Embryonic facial prominence (tissue), 1 donor: ENCODE data around the gene BBS1.
"Not testable (repeated sequence)": the region's sequence is repeated elsewhere in the genome, so short reads cannot be mapped to it uniquely, and the experiment has no call there.

Experiments used
- DNase-seq: peaks from one replicate; pipeline ENCODE4 v3.0.0-alpha.2; 2016; ENCODE audit errors: extremely low spot score

Gene BBS1

DNA sequence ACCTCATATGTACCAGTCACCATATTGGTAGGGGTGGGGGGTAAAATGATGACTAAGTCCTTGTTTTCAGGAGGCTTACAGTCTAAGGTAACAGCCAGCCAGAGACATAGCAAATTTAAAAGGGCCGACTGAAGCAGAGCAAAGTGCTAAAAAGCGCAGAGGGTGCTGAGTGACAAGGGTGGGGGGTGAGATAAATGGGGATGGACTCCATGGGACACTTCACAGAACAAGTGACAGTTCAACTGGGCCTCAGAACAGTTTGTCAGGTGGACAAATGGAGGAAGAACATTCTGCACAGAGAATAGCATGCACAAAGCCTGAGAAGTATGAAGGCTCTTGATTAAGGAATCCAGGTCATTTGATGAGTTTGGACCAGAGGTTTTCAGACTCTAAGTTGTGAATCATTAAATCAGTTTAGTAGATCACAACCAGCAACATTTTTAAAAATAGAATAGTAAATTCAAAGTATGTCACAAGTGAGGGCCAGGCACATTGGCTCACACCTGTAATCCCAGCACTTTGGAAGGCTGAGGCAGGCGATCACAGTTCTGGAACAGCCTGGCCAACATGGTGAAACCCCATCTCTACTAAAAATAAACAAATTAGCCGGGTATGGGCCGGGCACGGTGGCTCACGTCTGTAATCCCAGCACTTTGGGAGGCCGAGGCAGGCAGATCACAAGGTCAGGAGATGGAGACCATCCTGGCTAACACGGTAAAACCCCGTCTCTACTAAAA, 14.0 kb downstream of the BBS1 start:
- DNase-seq, result no peak

DNA sequence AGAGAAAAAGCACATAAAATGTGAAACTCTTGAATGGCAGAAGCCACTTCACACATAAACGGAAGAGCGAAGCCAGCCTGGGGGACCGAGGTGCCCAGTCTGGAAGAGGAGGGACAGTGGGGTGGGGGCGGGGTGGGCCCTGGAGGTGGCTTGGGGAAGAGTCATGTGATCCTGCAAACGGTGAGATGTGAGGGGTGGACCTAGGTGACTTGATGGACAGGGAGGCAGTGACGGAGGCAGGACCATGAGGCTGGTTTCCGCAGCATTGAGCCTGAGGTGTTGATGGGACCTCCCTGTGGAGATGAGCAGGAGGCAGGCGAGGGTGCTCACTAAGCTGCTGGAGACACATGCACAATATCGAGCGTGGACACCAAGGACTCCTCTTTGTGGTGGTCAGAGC, 18.6 kb downstream of the BBS1 start:
- DNase-seq, result no peak

DNA sequence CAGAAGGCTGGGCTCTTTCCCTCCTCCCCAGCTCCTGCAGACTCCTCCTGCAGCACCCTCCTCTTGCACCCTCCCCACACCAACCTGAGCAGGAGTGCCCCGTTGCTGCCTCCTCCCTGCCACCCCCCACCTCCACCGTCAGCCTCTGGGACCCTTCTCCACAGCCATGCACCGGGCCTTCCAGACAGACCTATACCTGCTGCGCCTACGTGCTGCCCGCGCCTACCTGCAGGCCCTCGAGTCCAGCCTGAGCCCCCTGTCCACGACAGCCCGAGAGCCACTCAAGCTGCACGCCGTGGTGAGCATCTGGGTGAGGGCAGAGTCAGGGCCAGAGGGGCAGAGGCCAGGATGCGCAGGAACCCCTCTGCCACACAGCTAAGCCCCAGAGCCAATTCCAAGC, 19.2 kb downstream of the BBS1 start:
- DNase-seq, result no peak

DNA sequence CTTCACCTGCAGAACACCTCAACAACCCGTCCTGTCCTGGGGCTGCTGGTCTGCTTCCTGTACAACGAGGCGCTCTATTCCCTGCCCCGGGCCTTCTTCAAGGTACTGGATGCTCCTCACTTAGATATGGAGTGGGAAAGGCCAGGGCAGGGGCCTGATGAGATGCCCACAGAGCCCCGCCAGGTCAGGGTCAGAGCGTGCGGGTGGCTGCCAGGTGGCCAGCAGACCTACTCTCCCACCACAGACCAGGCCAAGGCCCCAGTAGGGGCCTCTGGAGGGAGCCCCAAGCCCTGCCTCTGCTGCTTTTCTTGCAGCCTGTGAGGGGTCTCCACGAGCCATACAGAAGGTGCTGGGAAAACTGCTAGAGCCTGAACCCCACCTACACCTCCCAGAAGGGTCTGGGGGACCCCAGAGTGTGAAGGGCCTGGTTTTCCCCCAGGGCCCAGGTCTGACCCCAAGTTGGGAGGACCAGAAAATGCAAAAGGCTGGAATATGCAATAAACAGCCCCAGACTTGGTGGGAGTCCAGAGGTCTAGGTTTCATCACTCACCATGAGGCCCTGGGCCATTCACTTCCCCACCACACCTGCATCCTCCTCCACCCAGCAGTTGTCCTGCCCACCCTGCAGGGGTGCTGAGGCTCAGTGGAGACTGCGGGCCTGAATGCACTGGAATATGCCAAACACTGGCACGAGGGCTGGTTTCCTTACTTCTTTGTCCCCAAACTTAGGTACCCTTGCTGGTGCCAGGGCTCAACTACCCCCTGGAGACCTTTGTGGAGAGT, 20.7 kb downstream of the BBS1 start:
- DNase-seq, result no peak

DNA sequence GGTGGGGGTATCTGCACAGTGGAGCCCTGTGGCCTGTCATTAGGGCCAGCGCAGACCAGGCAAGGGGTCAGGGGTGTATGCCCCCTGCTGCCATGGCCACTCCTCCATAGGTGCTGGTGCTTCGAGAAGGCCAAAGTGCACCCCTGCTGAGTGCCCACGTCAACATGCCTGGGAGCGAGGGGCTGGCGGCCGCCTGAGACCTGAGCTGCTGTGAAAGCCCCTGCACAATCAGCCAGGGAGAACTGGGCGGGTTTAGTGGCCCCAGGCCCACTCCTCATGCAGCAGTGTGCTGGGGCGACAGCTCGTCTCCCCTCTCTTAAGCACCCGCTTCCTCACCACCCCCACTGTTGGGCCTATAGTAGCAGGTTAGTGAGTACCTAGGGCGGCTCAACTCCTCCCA, 21.4 kb downstream of the BBS1 start:
- DNase-seq, result no peak

DNA sequence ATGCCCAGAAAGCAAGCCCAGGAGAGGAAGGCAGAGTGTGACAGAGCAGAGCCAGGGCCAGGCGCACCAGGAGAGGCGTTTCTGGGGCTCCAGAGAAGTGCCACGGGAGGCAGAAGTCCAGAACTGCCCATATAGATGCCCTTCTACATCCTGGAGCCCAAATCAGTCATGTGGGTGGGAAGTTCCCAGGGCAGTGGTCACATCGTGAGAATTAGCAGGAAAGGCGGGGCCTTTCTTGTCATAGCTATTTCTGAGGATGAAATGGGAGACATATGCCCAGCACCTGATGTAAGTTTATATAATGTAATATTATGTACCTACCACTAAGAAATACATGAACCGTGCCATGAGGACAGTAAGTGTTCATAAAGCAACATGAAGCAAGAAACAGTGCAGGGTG, 22.3 kb downstream of the BBS1 start:
- no peak for DNase-seq

DNA sequence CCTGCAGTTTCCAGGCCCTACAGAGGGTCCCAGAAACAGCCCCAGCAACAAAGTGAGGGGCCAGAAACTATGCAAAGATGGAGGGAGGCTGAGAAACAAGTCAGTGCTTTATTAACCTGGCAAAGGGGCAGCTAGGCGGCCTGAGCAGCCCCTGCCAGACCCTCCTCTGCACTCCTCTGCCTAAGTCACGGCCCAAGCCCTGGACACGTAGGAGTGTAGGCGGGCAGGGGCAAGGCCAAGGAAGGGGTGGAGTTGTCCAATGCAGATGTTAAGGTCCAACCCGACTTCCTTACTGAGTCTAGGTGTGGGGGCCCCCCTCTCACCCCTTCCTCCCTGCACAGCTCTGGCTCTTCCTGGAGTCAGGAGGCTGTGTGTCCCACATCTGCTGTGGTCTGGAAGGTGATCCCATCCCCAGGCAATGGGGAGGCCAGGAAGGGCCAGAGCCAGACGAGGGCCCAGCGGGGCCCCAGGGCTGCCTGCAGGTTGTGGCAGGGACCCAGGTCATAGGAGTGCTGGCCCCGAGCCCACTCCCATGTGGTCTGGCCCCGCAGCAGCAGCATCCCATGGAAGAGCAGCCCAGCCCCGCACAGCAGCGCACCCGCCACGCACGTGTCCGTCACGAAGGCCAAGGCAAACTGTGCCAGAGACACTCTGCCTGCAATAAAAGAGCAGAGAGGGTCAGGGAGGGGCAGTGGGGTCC, 28.9 kb downstream of the BBS1 start:
- DNase-seq, result no peak

DNA sequence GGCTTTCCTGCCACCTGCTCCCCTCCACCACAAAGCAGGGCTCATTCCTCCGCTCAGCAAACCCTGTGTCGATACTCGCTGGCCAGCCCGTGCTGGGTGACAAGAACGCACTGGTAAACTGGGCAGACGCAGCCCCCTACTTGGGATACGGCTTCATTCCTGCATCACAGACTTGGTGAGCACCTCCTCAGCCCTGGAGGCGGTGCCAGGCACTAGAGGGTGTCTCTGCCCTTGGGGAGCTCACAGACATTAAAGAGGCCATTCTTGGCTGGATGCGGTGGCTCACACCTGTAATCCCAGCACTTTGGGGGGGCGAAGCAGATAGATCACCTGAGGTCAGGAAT, 29.4 kb downstream of the BBS1 start:
- no peak for DNase-seq

DNA sequence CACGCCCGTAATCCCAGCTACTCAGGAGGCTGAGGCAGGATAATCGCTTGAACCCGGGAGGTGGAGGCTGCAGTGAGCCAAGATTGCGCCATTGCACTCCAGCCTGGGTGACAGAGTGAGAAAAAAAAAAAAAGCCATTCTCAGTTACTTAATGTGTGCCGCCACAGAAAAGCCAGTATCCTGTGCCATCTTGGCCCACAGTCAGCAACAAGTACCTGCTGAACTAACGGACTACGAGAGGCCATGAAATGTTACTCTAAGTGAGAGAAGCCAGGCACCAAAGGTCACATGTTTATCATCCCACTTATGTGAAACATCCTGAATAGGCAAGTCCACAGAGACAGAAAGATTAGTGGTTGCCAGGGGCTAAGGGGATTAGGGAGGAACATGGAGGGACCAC, 30.2 kb downstream of the BBS1 start:
- not testable (repeated sequence) for DNase-seq

DNA sequence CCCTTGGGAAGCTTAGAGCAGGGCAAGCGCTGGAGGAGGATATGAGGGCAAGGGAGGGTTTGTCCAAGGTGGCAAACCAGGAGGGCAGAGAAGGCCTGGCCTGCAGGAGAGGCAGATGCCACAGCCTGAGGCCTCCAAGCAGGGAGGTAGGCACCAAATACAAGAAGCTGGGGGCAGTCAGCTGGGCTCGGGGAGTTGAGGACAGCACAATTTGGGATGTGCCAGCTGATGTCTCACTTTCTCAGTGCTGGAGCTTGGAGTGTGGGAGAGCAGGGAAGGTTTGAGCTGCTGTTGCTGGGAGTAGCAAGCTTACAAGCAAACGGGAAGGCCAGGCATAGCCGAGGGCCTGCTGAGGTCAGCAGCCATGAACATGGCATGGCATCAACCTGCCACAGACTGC, 31.5 kb downstream of the BBS1 start:
- no peak for DNase-seq

DNA sequence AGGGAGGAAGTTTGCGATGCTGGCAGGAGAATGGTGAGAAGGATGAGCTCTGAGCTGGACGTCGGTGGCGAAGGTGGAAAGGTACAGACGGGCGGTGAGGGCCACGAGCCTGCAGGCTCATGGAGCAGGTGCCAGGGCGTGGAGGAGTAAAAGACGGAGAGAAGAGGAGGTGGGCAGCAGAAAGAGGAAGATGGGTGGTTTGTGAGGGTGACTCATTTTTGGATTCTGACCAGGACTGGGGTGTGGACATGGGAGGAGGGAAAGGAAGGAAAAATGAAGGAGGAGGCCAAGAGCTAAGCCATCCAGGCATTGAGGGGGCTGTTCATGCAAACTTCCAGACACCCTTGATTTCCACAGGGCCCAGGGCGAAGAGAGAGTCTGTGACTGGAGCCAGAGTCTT, 31.9 kb downstream of the BBS1 start:
- no peak for DNase-seq

DNA sequence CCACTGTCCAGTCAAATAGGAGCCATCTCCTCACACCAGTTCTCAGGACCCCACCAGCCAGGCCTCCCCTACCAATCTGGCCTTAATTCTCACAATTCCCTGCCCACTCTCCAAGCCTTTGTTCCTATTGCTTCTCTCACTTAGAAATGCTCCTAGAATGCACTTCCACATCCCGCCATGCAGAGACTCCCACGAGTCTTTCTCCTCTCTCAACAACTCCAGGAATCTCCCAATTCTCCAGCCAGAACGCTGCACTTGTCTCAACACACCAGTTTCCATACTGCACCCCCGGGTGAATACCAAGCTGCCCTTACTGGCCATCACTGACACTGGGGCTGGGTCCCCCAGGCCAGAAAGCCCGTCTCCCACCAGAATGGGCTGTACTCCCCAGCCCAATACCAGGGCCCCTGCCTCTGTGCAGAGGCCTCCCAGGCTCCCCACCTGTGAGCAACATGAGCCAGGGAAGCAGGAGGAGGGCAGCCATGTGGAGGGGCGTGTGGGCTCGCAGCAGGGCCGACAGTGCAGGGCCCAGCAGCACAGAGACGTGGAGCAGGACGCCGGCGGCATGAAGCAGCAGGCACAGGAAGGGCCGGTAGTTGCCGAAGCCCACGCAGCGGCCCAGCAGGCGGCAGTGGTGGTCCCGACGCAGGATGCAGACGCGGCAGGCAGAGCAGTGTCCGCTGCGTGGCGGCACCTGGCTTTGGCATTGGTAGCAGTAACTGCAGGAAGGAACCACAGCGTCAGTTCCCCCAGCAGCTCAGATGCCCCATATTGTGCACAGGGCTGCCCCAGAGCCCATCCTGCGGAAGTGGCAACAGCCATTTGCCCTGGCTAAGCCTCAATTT, 33.0 kb downstream of the BBS1 start:
- no peak for DNase-seq

DNA sequence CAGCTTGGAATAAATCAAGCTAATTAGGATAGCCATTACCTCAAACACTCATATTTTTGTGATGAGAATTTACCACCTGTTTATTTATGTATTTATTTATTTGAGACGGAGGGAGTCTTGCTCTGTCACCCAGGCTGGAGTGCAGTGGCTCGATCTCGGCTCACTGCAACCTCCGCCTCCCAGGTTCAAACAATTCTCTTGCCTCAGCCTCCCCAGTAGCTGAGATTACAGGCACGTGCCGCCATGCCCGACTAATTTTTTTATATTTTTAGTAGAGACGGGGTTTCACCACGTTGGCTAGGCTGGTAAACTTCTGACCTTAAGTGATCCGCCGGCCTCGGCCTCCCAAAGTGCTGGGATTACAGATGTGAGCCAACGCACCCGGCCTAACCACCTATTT, 34.5 kb downstream of the BBS1 start:
- not testable (repeated sequence) for DNase-seq

DNA sequence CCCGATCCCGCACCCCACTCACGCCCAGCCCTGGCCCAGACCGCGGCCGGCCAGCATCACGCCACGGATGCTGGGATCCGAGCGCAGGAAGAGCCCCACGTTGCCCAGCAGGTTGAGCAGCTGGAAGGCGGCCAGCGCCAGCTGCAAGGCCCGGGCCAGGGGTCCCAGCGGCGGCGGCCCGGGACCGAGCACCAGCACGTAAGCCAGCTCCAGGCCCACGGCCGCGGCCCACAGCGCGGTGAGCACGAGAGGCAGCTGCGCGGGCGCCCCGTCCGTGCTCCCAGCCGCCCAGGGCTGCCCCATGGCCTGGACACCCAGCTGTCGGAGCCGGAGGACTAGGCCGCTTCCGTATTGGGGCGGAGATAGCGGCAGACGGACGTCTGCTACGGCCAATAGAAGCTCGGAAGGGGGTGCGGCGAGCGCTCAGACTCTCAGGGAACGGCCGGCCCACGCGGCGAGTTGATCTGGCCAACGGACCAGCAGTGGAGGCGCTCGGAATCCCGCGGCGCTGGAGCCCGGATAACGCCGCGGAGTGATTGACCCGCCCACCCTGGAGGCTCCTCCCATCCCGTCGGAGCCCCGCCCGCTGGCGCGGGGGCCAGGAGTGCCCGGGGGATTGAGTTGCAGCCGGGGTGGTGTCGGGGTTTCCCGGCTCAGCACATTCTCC, 35.4 kb downstream of the BBS1 start, which contains the start of gene ZDHHC24:
Gene ZDHHC24 (minus strand): TSS at position 348 of the 667 bp plus-strand sequence. CDS start 45 bp downstream, at position 303.
- peak; percentile 75 for DNase-seq

DNA sequence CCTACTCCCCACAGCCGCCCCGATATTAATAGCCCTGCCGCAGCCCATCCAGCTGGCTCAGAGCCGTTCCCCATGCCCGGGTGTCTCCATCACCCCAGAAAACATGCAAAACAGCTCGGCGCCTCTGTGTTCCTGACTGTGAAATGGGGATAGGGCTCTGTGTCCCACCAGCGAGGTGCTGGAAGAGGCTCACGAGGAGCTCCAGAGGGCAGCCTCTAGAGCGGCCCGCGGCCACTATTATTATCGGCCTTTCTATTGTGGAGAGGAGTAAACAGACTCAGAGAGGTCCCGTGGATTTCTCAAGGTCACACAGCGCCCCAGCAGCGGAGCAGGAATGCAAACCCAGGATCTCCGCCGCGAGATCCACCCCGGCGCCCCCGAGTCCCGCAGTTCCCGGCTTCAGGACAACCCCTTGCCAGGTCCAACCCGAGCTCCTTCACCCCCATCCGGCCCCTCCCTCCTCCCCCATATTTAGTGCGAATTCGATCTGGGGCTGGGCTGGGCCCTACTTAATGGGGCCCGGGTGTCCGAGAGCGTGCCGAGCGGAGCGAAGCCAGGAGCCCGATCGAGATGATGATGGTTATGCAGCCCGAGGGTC, 36.0 kb downstream of the BBS1 start, which contains the start of gene ACTN3:
Gene ACTN3 (plus strand): TSS at position 536 of the 598 bp plus-strand sequence. CDS start 35 bp downstream, at position 571.
- DNase-seq, result no peak

DNA sequence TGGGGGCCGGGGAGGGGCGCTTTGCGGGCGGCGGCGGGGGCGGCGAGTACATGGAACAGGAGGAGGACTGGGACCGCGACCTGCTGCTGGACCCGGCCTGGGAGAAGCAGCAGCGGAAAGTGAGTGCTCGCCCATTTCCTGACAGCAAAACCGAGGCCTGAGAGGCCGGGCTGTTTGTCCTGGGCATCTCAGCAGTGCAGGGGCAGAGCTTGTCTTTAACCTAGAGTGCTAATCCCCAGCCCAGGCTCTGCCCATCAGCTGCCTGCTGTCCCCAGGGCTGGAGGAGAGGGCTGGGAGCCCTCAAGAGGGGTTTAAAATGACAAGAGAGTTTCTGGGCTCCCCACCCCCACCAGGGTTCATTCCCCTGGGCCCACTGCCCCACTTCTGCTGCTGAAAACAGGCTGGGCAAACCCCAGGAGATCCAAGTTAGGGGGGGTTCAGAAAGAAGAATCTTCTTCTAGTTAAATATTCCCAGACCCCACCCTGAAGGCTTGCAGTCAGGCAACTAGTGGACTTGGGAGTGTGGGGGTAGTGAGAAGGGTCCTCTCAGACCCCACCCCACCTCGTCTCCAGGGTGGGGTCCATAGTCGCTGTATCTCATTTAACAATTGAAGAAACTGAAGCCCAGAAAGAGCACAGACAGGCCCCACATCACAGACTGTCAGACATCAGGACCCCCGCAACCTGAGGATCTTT, 36.7 kb downstream of the BBS1 start:
- DNase-seq, result no peak

DNA sequence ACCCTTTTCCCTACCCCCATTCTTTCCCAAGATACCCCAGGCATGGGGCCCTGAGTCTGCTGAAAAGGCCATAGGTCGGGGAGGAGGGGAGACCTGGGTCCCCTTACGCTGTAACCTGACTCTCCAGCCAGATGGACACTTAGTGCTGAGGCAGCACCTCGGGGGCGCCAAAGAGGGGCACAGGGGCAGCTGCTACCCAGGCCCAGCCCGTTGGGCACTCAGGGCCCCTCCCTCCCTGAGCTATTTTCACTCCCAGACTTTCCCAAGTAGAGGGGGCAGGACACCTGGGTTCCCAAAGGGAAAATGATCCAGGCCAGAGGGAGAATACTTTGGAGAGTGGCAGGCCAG, 37.2 kb downstream of the BBS1 start:
- no peak for DNase-seq

DNA sequence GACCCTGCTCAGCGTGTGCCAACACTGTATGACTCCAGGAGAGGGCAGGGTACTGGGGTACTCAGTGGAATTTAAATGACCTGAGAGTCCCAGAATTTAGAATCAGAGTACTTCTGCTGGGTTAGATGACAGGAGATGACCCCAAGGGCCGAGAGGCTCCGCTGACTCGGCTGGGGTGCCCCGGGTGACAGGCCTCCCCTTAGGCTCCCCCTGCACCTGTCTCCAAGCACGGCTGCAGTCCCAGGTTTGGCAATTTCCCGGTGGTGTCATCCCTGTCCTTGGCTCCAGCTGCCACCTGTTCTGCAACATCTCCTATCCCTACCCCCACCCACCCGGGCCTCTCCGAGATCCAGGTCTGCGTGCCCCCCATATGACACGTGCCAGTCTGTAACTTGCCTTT, 37.6 kb downstream of the BBS1 start:
- no peak for DNase-seq

DNA sequence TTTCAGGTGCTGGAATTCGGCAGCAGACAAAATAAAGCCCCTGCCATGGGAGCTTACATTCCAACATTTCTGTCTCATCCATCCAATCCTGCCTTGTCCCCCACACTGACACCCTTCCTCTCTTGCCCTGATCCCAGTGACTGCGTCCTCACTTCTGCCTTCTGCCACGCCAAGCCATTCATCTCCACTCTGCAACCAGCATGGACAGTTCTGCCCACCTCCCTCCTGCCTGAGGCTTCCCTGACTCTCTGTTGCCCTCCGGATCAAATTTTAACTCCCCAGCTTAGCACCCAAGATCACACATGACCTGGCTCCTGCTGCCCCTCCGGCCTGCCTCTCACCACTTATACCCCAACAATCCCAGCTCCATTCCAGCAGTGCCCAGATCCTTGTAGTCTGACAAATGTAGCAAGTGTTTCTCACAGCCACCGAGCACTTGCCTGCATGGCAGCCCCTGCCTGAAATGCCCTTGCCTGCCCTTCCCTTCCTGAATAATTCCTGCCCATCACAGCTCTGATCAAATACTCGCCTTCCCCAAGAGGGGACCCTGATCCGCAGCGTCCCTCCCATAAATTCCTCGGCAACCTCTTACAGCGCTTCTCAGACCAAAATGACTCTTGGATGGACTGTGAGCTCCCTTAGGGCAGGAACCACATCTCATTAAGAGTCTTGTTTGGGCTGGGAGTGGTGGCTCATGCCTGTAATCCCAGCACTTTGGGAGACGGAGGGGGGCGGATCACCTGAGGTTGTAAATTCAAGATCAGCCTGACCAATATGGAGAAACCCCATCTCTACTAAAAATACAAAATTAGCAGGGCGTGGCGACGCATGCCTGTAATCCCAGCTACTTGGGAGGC, 38.6 kb downstream of the BBS1 start:
- no peak for DNase-seq
